GM21717 (cell line): ENCODE data around the gene STRA6.

ENCODE experiments used
- ATAC-seq: cut with Tn5 transposase; IDR thresholded peaks from one replicate; pipeline ENCODE4 v1.9.1; 2021; ENCODE audit warnings: mild to moderate bottlenecking, moderate library complexity; ENCODE audit not compliant: unreplicated experiment

The STRA6 gene

DNA sequence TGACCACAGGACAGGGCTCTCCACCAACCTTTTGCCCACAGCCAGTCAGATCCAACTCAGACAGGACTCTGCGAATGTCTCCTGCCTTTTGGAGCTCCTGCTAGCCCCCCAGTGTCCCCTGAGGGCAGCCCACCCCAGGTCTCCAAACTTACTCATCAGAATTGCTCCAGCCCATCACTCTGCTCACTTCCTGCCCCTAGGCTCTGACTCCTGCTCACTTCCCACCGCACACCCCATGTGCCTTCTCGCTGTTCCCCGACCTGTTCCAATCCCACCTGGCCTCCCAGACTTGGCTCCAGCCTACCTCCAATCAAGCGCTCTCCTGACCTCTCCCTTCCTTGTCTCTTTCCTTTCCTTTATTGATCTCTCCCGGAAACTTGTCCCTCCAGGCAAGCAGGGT lies 5.9 kb upstream of the STRA6 start:
- no peak for ATAC-seq

DNA sequence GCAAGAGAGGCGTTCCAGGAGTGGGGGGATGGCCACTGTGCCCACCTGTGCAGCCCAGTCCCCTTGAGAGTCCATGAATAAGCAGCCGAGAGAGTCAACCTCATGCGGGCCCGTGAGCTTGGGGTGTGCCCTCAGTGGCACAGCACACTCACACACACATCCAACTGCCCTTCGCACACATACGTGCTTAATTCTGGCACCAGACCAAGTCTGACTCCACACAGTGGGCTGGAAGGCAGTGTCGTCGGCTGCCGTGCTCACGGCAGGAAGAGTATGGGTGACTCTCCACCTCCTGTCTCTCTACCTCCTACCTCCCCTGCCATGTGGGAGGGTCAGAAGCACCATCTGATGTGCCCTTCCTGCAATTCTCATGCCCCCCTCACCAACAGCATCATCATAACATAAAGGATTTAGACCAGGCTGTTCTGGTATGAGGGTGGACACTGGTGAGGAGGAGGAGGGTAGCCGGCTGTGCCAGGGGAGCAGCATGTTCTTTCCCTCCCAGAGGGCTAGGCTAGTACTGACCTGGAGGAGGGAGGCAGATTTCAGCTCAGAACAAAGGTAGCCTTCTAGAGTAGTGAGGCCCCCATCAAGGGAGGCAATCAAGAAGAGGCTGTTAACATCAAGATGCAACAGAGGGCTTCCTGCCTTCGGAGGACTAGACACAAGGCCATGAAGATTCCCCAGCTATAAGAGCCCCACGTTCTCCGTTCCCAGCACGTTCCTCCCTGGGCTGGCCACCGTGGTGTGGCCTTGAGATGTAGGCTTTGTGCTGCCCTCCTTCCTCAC lies 5.3 kb upstream of the STRA6 start:
- ATAC-seq, result no peak

DNA sequence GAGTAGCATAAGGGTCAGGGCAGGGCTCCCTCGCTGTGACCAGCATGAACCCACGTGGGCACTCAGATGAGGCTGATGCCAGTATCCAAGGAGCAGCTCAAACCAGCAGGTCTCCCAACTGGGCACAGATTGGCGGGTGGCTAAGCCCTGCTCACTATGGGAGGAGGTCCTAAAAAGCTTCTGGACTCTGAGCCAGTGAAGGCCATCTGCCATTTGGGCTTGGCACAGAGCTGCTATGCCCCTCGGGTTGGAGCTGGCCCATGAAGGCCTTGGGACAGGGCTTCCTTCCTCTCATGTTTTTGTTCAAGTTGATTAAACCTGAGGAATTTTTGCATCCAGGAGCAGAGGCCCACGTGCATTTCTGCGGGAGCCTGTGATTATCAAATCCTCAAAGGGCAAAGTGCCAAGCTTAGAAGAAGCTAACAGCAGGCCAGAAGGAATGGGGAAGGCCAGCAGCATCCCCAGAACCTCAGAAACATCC lies 4.3 kb upstream of the STRA6 start:
- no peak for ATAC-seq

- ATAC-seq, result no peak
These were observed 3.0 kb upstream of the STRA6 start for GRCh38 chr15:74205582-74205947.

GRCh38 chr15:74203914-74204431 lies 1.4 kb upstream of the STRA6 start:
- no peak for ATAC-seq

GRCh38 chr15:74201710-74202420 lies 722 bp downstream of the STRA6 start:
- no peak for ATAC-seq

DNA sequence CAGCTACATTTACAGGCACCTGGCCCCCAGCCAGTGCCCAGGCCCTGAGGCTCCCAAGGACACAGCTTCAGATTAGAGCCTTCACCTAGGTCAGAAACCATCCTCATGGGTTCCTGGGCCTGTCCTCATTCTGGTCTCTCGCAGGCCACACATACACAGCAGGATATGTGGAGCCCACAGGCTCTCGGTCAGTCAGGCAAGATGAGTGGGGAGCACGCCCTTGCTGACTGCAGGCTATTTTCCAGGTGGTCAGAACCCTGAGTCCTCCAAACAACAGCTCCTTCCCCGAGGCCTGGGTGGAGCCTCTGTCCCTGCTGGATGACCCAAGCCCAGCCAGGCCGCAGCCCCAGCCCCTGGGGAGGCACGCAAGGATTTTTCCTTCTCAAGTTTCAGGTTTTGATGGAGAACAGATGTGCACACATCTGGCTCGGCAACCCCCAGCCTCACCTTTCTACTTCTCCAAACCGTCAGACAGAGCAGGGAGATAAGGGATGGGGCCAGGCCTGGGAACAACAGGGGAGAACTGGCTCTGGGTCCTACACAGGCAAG lies 1.6 kb downstream of the STRA6 start:
- ATAC-seq, result no peak

GRCh38 chr15:74200412-74200815 lies 2.2 kb downstream of the STRA6 start:
- no peak for ATAC-seq

DNA sequence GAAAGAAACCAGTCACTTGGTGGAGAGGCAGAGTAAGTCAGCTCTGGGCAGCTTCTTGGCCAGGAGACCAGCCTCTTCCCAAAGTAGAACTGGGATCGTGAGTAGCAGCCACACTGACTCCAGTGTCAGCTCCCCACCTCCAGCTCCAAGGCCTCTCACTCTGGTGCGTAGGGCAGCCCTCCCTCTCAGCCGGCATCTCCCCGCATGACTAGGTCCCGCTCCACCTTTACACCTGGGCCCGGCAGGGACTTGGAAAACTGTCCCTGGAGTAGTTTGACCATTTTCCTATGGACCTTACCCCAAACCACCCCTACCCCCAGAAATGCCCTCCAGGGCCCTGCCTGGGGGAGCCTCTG lies 3.3 kb downstream of the STRA6 start:
- ATAC-seq, result no peak

DNA sequence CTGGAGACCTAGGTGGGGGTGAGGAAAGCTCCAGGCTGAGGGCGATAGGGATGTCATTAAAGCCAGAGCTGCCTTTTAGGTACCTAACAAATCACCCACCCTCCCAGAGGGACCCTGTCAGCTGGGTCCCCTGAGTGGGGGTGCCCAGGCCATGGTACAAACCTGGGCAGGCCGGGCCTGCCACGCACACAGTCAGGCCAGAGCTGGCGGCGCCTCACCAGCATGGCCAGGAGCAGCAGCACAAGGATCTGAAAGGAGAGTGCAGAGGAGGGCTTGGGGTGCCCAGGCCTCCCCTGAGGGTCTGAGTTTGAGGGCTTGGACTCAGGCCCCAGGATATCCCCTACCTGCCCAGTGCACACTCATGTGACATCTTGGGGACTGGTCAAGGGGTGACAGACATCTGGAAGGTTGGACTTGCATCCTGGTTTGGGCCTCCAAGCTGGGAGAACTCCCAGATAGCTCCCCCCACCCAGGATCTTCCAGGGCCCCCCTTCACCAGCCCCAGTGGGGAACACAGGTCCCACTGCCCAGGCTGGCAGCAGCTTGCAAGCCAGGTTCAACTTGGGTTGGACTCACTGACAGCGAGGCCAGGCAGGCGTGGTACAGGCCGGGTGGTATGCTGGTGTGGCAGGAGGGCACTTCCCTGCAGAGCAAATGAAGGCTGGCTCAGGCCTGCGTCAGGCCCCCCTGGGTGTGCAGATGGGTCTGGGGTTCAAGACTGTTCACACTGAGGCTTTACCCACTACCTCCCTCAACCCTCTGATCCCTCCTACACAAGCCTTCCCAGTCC lies 5.2 kb downstream of the STRA6 start:
- ATAC-seq, result no peak

GRCh38 chr15:74196175-74196574 lies 6.4 kb downstream of the STRA6 start:
- ATAC-seq, result no peak

DNA sequence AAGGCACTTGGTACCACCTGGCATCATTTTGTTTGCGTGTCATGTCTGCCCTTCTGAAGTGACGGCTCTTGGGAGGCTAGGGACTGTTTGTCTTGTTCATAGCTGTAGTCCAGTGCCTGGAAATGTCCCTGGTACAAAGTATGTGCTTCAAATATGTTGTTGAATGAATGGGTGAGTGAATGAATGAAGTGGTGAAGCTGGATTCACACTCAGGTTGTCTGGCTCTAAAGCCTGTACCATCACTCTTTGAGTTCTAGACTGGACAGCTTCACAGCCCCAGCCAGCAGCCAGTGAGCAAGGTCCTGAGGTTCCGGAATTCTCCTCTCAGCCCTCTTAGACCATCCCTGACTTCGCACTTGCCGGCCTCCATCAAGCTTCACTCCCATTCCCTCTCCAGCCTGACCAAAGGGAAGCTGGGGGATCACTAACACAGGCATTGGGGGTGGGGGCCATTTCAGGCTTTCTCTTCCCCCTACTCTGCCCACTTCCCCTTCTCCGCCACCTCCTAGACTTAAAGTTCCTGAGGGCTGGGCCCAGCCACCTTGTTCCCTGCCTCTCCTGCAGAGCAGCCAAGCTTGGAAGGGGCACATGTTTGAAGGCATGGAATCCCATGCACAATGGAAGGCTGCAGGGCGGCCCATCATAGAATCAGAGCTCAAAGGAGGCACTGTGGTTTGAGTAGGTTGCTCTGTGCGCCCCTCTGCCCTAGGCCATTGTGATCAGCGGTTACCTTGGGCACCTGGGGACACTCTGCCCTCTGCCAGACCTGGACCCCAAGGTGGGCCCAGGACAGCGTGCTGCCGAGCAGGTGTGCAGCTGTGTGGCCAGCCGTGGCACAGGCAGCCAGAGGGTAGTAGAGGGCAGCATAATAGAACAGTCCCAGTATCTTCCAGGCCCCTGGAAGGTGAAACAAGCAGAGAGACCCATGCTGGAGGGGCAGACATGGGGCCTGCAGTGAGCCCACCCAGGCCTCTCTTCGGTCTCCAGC lies 7.7 kb downstream of the STRA6 start:
- ATAC-seq, result no peak

DNA sequence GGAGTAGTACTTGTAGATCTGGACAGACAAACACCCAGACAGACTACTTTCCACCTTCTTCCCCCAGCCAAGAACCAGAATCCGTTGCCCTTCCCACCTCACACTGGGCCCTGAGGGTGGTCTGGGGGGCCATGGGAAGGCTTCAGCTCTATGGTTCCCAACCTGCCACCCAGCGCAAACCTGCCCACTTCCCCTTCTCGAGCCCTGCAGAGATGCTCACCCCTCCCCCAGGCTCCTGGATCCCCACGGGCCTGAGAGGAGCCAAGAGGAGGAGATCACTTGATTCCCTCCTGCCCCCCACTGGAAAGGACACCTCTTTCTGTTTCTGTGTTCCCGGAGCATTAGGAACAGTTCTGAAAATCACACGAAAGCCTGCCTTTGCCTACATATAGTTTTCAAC lies 8.7 kb downstream of the STRA6 start:
- ATAC-seq, result no peak

- no peak for ATAC-seq
These were observed 9.3 kb downstream of the STRA6 start for GRCh38 chr15:74193299-74193718.

GRCh38 chr15:74192751-74193150 lies 9.8 kb downstream of the STRA6 start:
- no peak for ATAC-seq

DNA sequence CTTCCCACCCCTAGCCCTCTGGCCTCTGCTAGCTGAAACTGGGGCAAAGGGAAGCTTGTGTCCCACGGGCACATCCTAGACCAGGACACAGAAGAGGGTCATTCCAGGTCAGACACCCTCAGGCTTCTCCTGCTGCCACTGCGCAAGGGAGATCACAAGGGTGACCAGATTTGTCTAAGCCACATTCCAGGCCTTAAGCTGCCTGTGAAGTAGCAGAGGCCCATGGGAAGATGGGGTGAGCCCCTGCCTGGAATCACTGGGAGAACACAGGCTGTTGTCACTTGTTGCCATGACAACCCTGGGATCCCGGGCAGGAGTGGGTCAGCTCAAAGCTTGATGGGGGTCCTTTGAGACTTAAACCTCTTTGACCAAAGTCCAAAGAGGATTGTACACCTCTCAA lies 10.8 kb downstream of the STRA6 start:
- no peak for ATAC-seq

DNA sequence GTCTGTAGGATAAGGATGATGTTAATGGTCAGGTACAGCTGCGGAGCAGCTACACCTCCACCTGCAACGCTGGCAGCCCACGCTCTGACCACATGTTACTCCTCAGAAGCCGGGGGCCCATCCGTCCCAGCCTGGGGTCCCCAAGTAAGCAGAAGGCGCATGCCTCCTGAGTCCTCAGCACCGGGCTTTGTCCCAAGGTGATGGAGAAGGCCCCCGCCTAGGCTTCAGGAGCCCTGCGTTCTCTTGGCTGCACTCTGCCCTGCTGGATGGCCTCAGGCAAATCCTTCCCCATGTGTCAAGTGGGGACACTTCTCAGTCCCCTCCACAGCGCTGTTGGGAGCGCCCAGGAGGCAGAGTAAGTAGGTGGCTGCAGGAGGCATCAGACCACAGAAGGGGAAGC lies 14.4 kb downstream of the STRA6 start:
- ATAC-seq, result no peak

DNA sequence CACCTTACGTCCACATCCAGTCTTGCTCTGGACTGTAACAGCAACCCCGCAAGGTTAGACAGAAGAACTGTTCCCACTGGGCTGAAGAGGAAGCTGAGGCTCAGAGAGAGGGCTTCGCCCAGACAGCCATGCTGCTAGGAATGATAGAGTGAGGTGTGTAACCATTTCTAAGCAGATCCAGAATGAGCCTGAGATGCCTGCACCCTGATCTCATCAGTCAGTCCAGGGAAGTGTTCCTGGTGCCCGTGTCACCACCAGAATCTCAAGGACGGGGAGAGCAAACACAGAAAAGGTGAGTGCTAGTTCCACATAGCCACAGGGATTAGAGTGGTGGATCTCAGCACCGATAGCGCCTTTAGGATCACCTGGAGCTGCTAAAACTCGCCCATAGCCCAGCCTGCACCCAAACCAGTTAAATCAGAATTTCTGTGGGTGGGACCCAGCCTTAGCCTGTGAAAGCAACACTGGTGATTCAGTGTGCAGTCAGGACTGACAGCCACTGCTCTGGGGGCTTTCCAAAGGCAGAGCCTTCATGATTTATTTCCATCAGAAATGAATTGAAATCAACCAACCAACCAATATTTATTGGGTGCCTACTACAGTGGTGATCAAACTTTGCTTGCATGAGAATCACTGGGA lies 16.8 kb downstream of the STRA6 start:
- ATAC-seq, result no peak

- ATAC-seq, result no peak
These were observed 17.9 kb downstream of the STRA6 start for GRCh38 chr15:74184582-74185091.
